Measurements from ENCODE around the gene NTSR1. TPM values are rescaled to one million over a fixed set of nuclear protein-coding genes. Genes with fewer than 3 reads are reported as not detected.

The NTSR1 gene
- total and polyA plus RNA-seq, 7 donors = 0.01 to 0.08 (median 0.05) TPM; not detected in 3

DNA sequence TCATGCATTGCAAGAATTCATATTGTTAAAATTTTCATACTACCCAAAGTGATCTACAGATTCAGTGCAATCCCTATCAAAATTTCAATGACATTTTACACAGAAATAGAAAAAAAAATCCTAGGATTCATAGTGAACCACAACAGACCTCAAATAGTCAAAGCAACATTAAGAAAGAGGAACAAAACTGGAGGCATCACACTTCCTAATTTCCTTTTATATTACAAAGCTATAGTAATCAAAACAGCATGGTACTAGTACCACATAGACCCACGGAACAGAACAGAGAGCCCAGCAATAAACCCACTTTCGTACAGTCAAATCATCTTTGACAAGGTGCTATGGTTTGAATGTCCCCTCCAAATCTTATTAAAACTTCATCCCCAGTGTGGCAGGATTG, 39.7 kb downstream of the NTSR1 start:
- H3K27me3 ChIP-seq (ENCODE audit: insufficient read depth in 3 of 3, low read length in 2 of 3) = peaks cover 0 to 17% (median 0%) of the 10 kb centered on the region in 3 donors
- WGBS, 3 donors = 71 to 97% (median 94%) methylated on average over 2 of the region's 2 CpGs
- DNase-seq = no peak
- intact Hi-C loops (cut with DNase I) = no loop called here
- H3K4me3 ChIP-seq = no peak overlapping the region
- H3K36me3 ChIP-seq (ENCODE audit: insufficient read depth in 1 of 2, low read depth in 1 of 2) = no peaks in the 10 kb centered on the region
- no peak overlapping the region for H3K27ac ChIP-seq
- H3K4me1 ChIP-seq = no peaks in the 10 kb centered on the region
- ATAC-seq = no peak
- no peaks in the 10 kb centered on the region for H3K9me3 ChIP-seq
- TF ChIP-seq, protein P1, sequence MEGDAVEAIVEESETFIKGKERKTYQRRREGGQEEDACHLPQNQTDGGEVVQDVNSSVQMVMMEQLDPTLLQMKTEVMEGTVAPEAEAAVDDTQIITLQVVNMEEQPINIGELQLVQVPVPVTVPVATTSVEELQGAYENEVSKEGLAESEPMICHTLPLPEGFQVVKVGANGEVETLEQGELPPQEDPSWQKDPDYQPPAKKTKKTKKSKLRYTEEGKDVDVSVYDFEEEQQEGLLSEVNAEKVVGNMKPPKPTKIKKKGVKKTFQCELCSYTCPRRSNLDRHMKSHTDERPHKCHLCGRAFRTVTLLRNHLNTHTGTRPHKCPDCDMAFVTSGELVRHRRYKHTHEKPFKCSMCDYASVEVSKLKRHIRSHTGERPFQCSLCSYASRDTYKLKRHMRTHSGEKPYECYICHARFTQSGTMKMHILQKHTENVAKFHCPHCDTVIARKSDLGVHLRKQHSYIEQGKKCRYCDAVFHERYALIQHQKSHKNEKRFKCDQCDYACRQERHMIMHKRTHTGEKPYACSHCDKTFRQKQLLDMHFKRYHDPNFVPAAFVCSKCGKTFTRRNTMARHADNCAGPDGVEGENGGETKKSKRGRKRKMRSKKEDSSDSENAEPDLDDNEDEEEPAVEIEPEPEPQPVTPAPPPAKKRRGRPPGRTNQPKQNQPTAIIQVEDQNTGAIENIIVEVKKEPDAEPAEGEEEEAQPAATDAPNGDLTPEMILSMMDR (IDR thresholded peaks at IDR 0.05) = no peak

DNA sequence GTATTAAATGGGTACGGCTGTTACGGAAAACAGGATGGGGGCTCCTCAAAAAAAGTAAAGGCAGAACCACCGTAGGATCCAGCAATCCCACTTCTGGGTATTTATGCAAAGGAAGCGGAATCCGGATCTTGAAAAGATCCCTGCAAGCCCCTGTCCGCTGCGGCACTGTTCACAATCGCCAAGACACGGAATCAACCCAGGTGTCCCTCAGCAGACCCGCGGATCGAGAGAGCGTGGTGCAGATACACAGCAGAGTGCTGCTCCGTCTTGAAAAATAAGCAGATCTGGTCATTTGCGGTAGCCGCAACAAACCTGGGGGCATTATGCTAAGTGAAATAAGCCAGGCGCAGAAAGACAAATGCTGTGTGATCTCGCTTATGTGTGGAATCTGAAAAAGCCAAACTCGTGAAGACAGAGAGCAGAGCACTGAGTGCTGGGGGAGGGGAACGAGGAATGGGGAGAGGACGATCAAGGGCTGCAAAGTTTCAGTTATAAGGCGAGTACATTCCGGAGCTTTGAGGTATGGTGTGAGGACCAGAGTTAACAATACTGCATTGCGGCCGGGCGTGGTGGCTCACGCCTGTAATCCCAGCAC, 41.3 kb downstream of the NTSR1 start:
- intact Hi-C loops (cut with DNase I) = no loop called here
- TF ChIP-seq, protein P1 (IDR thresholded peaks at IDR 0.05) = no peak
- H3K9me3 ChIP-seq = no peaks in the 10 kb centered on the region
- no peaks in the 10 kb centered on the region for H3K36me3 ChIP-seq (ENCODE audit: insufficient read depth in 1 of 2, low read depth in 1 of 2)
- WGBS, 3 donors = 83 to 88% (median 85%) methylated on average over 27 of the region's 27 CpGs
- ATAC-seq = no peak
- no peaks in the 10 kb centered on the region for H3K4me1 ChIP-seq
- no peak overlapping the region for H3K27ac ChIP-seq
- peak in 1 of 2 donors; percentile 22 for DNase-seq
- H3K4me3 ChIP-seq = no peak overlapping the region
- H3K27me3 ChIP-seq (ENCODE audit: insufficient read depth in 3 of 3, low read length in 2 of 3) = peaks cover 0 to 14% (median 0%) of the 10 kb centered on the region in 3 donors

GRCh38 chr20:62751551-62752150, 43.0 kb downstream of the NTSR1 start:
- Histone ChIP-seq H3K27me3 (ENCODE audit: insufficient read depth in 3 of 3, low read length in 2 of 3) (peaks cover 0 to 10% (median 0%) of the 10 kb centered on the region in 3 donors), H3K36me3 (ENCODE audit: insufficient read depth in 1 of 2, low read depth in 1 of 2) (no peaks in the 10 kb centered on the region), H3K27ac (no peak overlapping the region), H3K4me1 (no peaks in the 10 kb centered on the region), H3K4me3 (no peak overlapping the region), H3K9me3 (no peaks in the 10 kb centered on the region)
- ATAC-seq (no peak), DNase-seq (peak; percentile 9 to 38)
- intact Hi-C loops (cut with DNase I) = no loop called here
- 54 to 70% (median 70%) methylated on average over 14 of the region's 14 CpGs for WGBS, 3 donors
- TF ChIP-seq, protein P1 (IDR thresholded peaks at IDR 0.05) = no peak

DNA sequence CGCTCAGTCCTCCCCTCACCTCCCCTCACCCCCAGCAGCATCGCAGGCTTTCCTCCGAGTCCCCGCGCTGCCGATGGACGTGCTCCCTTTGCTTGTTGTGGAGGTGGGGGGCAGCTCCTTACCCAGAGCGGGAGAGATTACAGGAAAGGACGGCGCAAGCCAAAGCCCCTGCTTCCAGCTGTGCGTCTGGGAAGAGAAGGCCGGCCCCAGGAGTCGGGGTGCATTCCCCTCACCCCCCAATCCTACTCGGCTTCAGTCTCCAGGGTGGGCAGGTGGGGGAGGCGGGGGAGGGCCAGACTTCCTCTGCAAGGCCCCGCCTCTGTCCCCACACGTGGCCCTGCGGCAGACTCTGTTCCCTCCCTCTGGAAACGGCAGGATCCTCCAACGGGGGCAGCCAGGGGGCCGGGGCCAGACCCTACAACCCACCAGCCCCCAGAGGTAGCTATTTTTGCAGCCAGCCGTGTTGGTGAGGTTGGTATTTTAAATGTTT, 43.6 kb downstream of the NTSR1 start:
- TF ChIP-seq, protein P1 (IDR thresholded peaks at IDR 0.05) = no peak
- DNase-seq (peak; percentile 8 to 22), ATAC-seq (no peak)
- H3K27ac ChIP-seq = no peak overlapping the region
- H3K27me3 ChIP-seq (ENCODE audit: insufficient read depth in 3 of 3, low read length in 2 of 3) = peaks cover 0 to 10% (median 0%) of the 10 kb centered on the region in 3 donors
- 28 to 37% (median 31%) methylated on average over 21 to 22 of the region's 22 CpGs for WGBS, 3 donors
- no peaks in the 10 kb centered on the region for H3K4me1 ChIP-seq
- intact Hi-C loops (cut with DNase I) = no loop called here
- no peaks in the 10 kb centered on the region for H3K9me3 ChIP-seq
- no peaks in the 10 kb centered on the region for H3K36me3 ChIP-seq (ENCODE audit: insufficient read depth in 1 of 2, low read depth in 1 of 2)
- H3K4me3 ChIP-seq = no peak overlapping the region
